ENCODE results near the gene DNAJB12.
A peak's percentile ranks its signal among the peaks of the same experiment; 100 is the strongest.
"Not testable (repeated sequence)": the region's sequence is repeated elsewhere in the genome, so short reads cannot be mapped to it uniquely, and the experiment has no call there.

DNAJB12 gene

DNA sequence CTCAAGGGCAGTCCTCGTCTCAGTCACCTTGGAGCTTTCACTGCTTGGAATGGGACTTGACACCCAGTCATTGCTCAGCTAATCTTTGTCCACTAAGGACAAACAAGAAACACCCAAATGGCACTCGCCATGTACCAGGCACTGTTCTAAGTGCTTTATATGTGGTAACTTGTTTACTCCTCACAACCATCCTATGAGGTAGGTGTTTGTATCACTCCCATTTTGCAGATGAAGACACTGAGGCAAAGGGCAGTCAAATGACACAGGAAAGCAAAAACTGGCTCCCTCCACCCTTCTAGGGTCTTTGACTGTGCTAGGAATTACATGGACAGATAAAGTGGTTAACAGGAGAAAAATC, 24.7 kb downstream of the DNAJB12 start:
- no peak for DNase-seq

DNA sequence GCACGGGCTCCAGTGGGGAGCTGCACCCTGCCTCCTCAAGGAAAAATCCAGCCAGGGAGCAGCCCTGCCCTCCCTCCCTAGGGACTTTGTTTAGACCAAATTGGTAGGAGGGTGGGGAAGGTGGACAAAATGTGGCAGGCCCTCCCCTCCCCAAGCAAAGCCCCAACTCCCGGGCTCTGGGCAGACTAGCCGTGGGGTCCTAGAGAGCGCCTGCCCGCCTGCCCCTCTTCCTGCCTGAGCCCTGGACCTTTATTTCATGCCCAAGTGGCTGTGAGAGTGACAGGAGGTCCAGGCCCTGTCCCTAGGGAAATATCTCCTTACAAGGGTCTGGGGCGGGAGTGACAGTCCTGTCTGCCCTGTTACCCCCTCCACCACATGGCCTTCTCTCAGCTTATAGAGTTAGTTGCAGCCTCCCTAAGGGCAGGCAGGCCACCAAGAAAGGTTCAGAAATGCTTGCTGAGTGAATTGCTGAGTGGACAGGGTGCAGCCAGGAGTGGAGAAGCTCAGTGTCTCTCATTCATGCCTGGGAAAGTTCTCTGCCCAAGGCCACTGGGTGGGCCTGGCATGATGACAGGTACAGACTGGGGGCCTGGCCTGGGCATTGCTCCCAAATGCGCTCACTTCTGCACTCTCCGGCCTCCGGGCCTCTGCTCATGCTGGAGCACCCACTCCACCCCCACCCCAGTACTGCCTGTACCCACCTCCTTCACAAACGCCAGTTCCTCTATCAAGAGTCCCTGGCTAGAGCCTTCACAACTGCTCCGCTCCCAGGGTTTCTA, 25.2 kb downstream of the DNAJB12 start:
- DNase-seq: no peak

DNA sequence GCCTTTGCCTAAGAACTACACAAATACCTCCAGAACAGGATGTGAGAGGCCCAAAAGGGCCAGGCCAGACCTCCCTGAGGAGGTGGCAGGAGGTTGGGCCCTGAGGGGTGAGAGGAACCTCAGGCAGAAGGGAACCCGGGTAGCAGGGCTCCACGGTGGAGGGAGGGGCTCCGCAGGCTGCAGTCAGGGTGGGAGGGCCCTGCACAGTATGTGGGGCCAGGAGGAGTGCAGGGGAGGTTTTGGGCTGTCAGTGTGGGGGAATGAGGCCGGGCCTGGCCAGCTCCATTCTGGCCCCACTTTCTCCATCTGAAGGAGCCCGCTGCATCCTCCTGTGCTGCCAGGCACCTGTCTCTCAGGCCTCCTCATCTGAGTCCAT, 25.9 kb downstream of the DNAJB12 start:
- no peak for DNase-seq

DNA sequence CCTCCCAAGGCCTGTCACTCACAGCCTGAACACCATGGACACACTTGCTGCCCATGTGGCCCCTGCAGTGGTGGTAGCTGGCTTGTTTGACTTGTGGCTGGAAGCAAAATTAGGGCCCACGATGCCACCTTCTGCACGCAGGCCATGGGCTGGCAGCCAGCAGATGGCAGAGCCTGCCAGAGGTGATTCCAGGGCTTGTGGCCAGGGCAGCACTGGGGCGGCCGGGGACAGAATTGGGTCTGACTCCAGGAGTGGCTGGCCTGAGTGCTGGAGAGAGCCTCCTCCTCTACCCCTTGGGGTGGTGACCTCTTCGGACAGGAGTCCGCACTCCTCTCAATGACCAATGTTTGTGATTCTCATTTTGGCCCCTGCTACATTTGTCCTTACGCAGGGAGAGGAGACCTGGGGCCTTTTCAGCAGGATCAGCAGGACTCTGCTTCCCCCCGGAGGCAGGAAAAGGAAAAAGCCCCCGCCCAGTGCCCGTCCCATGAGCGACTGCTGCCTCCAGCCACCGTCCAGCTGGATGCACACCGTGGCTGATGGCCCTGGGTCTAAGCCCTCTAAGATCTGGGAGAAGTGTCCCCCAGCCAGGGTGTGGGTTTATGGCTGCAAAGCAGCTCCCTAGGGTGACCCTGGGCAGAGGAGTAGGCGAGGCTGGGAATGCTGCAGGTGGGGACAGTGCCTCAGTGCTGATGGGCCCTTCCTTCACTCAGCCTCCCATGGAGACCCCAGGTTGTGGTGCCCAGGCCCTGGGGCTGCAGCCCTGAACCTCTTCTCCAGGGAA, 26.5 kb downstream of the DNAJB12 start:
- peak; percentile 84 for DNase-seq

DNA sequence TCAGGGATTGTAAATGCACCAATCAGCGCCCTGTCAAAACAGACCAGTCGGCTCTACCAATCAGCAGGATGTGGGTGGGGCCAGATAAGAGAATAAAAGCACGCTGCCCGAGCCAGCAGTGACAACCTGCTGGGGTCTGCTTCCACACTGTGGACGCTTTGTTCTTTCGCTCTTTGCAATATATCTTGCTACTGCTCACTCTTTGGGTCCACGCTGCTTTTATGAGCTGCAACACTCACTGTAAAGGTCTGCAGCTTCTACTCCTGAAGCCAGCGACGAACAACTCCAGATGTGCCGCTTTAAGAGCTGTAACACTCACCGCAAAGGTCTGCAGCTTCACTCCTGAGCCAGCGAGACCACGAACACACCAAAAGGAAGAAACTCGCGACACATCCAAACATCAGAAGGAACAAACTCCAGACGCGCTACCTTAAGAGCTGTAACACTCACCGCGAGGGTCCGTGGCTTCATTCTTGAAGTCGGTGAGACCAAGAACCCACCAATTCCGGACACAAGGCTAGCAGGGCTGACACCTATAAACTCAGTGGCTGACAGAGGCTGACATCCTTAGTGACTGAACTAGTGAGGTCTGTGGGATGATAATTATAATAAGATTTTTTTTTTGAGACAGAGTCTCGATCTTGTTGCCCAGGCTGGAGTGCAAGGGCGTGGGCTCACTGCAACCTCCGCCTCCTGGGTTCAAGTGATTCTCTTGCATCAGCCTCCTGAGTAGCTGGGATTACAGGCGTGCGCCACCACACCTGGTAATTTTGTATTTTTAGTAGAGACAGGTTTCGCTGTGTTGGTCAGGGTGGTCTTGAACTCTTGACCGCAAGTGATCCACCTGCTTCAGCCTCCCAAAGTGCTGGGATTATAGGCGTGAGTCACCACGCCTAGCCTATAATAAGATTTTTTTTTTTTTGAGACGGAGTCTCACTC, 27.8 kb downstream of the DNAJB12 start:
- DNase-seq: not testable (repeated sequence)

DNA sequence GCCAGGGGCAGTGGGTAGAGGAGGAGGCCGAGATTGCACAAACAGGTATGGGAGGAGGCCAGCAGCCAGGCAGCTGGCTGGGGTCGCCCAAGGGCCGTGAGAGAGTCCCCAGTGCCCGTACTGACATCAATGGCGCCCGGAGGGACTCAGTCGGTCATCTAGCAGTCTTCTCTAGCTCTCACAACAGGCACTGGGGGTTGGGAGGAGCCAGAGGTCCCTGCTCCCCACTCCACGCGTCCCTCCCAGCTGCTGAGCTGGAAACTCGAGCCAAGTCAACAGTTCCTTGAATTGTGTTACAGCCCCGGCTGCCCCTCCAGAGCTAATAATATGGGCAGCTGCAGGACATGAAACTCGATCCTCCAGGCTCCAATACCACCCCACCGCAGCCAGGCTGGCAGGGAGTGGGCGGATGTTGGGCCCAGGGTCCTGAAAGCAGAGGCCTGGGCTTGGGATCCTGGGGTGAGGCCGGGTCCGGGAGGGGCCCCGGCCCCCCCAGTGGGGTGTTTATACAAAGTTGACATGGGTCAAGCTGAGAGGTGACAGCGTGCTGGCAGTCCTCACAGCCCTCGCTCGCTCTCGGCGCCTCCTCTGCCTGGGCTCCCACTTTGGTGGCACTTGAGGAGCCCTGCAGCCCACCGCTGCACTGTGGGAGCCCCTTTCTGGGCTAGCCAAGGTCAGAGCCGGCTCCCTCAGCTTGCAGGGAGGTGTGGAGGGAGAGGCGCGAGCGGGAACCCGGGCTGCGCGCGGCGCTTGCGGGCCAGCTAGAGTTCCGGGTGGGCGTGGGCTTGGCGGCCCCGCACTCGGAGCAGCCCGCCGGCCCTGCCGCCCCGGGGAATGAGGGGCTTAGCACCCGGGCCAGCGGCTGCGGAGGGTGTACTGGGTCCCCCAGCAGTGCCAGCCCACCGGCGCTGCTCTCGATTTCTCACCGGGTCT, 29.2 kb downstream of the DNAJB12 start:
- DNase-seq: peak; percentile 94

DNA sequence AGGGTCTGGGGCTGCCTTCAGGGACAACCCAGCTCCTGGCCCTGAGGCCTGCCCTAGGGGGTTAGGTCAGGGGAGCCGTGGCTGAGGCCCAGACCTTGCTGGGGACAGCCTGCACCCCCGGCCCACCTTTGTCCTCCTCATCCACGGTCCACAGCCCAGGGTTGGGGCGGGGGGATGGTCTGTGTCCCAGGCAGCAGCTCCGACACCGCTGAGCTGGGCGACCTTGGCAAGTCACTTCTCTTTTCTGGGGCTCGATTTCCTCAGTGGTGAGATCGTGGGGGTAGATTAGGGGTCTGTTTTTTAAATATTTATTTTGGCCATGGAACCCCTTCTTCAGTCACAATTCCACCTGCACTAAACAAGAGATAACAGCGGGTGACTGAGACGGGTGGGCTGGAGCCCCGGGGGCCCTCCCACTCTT, 30.9 kb downstream of the DNAJB12 start:
- DNase-seq: no peak

DNA sequence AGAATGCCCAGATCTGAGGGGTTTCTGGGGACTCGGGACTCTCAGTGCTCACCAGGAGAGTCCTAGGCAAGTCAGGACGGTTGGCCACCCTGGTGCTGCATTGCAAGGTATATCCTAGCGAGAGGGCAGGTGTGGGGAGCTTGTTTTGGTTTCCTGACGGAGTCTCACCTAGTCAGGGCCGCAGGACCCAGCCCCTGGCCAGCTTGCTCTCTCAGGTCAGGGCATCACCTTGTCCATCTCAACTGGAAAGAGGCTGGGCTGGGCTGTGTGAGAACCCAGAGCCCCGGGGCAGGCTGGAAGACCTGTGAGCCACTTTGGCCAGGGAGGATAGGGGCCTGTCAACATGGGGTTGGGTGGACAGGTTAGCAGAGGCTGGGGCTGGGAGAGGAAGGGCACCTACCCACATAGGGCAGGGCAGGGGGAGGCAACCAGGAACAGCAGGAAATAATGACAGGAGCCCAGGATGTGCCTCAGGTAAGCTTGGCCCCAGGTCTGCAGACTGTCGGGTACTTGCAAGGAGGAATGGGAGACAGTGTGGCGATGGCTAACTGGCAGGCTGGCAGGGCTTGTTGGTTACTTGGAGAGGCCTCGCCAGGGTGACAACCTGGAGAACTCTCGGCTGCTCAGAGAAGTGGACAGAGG, 31.5 kb downstream of the DNAJB12 start:
- no peak for DNase-seq

DNA sequence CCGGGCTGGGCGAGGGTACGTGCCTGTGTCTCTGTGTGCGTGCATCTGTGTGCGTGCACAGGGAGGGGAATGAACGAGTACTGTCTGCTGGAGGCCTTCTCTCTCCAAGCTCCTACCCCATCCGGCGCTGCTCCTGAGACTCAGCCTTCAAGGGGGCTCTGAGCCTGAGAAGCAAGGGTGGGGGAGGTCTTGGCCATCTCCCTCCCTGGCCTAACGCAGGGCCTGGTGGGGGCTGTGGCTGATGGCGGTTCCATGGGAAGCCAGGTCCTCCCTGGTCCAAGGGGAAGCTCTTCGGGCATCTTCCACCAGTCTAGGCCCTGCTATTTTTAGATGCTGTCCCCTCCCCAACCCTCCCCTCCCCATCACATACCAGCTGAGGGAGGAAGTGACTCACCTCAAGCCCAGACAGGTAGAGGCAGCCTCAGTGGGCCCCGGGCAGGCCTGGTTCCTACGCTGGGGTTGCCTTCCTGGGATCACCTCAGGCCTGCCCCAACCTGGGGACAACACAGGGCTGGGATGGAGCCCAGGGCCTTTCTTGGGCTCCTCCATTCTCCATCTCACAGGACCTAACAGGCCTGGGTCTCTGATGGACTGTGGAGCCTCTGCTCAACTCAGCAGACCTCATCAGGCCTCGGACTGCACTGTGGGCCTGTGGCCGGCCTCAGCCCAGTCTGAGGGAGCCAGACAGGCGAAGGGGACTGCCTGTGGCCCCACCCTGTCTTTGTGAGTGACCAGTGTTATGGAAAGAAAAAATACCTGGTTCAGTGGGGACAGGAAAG, 32.2 kb downstream of the DNAJB12 start:
- peak; percentile 25 for DNase-seq

DNA sequence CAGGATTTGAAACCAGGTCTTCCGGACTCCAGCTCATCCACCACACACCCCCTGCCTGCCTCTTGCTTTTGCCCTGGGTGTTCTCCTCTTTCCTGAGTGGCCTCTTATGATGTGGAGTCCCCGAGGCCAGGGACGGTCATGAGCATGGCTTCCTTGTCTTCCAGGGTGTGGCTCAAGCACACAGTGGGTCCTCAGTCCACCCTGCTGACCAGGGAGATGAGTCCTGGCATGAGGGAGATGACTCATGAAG, 32.8 kb downstream of the DNAJB12 start:
- DNase-seq: no peak

DNA sequence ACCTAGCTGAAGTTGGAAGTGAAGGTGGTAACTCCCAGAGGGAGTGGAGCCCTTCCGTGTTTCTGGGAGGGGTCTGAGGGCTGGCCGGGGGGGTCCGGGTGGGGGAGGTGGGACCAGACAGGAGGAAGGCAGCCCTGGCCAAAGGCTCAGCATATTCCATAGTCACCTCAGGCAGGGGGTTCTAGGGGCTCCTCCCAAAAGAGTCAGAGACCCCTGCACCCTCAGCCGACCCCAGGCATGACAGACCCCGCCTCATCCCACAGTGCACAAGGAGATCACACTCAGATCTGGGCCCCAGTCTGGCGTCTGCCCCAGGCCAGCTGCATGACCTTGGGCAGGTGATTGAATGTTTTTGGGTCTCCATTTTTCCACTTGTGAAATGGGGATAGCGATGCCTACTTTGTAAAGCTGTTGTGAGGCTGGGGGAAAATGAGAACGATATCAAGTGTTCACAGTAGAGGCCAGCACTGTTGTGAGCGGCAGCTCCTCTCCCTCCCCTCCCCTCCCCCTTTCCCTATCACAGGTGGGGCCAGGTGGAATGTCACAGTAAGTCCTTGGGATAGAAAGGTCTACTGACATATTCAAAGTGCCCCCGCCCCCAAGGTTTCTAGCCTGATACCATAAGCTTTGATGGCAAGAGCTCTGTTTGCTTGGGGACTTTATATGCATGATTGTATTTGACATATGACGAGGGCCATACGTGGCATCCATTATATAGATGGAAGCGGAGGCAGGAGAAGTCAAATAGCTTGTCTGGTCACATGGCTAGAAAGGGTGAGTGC, 33.3 kb downstream of the DNAJB12 start:
- peak; percentile 33 for DNase-seq

DNA sequence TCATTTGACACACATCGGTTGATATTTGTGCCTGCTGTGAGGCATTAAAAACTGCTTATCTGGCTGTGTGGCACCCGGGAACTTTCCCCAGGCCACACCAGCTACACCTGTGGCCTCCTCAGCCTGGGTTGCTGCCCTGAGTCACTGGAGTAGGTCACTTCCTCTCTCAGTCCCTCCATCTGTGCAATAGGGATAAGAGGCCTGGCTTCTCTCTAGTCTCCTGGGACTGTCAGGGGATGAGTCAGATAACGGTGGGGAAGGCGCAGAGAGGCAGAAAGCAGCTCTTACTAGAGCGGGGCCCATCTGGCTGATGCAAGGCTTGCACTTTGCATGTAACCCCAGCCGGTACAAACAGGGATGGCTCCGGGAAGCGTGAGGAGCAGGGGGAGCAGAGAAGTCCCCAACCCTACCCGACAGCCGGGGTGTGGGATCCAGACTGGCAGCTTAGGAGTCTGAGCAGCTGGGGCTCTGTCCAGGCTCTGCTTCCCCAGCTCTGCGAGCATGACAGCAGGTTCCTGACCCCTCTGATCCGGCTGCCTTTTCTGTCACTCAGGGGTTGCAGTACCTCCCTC, 34.0 kb downstream of the DNAJB12 start:
- peak; percentile 83 for DNase-seq

DNA sequence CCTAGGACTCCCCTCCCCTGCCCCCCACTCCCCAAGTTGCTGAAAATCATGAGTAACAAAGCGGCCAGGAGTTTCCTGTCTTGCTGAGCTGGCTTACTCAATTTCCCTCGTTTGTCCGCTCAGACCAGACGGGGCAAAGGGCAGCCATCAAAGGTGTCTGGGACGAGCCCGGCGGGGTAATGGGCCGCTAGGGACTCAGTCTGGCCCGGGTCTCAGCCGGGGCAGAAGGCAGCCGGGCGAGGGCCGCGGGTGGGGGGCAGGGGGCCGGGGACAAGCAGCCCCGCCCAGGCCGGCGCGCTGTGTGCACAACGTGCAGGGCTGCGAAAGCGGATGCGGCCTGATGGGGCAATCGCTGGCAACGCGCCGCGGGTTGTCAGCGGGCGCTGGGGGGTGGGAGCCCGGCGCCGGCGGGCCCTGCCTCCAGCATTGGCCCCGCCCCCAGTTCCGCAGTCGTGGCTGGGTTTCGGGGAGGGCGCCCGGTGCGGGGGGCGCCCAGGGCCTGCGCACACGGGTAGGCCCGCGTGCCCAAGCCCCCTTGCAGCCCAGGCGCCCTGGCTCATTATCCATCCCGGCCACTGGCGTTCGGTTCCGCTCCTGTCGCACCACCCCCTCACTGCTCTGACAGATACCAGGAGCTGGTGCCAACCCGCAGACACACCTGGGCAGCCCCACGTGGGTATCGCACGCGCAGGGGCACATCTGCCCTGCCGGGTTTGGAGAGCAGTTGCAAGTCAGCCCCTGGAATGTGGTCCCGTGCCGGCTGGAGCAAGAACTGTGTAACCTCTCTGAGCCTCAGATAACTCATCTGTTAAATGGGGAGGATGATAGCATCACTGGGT, 35.1 kb downstream of the DNAJB12 start:
- peak; percentile 92 for DNase-seq

DNA sequence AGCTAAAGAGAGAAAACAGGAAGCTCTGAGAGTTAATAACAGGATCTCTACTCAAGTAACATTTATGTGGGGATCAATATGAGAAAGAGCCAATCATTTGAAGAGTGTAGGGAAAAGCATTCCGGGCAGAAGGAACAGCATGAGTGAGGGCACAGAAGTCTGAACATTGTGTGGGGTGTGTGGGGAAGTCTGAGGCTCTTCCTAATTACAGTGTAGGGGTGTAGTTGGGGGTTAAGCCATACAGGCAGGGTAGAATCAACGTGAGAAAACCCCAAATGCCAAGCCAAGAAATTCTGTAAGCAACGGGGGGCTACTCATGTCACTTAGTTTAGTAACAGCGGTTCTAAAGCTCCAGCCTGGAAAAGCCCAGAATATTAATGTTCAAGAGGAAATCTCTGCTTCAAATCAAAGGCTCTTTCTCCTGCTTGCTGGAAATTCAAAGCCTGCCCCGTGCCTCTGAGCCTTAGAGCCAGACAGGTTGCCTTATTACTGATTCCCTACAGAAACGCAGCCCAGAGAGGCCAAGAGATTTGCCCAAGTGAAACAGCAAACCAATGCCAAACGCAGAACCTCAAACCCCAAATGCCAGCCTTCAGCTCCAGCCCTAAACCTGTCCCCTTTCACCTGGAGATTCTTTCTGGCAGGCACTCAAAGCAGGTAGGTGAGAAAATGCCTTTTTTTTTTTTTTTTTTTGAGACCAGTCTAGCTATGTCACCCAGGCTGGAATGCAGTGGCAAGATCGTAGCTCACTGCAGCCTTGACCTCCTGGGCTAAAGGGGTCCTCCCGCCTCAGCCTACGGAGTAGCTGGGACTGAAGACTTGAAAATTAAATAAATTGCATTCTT, 36.1 kb downstream of the DNAJB12 start:
- DNase-seq: no peak

DNA sequence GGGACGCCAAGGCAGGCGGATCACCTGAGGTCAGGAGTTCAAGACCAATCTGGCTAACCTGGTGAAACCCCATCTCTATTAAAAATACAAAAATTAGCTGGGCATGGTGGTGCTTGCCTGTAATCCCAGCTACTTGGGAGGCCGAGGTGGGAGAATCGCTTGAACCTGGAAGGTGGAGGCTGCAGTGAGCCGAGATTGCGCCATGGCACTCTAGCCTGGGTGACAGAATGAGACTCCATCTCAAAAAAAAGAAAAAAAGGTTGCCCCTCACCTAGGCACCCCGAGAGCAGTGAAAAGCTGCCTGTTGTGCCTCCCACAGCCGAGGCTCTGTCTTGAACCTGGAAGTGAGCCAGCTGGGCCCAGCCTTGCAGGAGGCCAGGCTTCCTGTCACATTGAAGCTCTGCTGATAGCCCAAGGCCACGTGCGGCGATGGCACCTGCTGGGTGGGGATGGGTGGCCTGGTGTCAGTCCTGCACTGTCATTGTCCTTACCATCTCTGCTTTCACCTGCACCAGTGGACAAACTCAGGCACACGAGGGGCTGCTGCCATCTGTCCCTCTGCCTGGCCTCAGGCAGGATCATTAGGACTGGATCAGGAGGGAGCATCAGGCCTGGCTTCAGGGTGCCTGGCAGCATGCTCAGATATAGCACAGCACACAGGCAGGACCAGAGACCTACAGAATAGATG, 37.8 kb downstream of the DNAJB12 start:
- peak; percentile 65 for DNase-seq

DNA sequence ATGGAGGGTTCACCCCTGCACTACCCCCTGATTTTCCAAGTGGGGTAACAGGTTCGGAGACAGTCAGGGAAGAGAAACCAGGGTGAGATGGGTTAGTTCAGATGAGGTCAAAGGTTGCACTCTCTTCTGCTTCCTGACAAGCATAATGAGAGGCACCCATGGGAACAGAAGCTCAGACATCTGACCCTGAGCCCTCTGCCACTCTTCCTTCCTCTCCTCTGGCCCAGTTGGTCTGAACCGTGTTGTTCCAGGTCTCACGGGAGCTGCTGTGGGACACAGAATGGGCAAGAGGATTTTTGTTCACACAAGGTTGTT, 38.4 kb downstream of the DNAJB12 start:
- DNase-seq: no peak

DNA sequence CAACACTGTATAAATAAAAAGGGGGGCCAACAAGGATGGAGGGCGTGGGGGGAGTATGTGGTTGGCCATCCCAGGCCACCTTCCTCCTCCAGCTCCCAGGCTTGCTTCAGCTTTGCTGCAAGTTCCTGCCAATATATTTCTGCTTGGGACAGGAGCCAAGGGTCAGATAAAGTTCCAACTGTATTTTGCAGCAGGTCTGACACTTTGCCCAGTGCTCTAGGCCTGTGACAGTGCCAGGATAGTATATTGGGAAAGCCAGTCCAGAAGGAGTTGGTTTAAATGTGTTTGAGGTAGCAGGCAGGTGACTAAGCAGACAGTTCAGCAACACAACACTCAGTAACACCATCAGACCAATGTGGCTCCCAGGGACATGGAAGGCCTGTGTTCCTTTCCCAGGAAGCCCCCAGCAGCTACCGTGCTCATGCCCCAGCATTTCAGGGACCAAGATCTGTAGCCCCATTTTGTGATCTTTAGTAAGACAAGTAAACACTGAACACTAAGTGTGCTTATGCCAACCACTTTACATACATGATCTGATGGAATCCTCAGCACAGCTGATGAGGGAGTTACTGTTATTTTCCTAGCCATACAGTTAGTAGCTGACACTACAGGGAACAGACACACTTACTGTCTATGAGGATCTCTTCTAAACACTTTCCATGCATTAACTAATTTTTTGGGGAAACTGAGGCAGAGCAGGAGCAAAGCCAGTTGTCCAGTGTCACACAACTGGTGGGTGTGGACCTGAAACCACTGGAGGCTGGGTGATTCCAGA, 38.9 kb downstream of the DNAJB12 start:
- peak; percentile 88 for DNase-seq
